GM21723 (cell line): Measurements from ENCODE around the gene SPDYE17.
"Not testable (repeated sequence)": the region's sequence is repeated elsewhere in the genome, so short reads cannot be mapped to it uniquely, and the experiment has no call there.

Experiments
- ATAC-seq: cut with Tn5 transposase; IDR thresholded peaks from one replicate; pipeline ENCODE4 v1.9.1; 2021; ENCODE audit warnings: mild to moderate bottlenecking, moderate library complexity; ENCODE audit not compliant: unreplicated experiment

The SPDYE17 gene

DNA sequence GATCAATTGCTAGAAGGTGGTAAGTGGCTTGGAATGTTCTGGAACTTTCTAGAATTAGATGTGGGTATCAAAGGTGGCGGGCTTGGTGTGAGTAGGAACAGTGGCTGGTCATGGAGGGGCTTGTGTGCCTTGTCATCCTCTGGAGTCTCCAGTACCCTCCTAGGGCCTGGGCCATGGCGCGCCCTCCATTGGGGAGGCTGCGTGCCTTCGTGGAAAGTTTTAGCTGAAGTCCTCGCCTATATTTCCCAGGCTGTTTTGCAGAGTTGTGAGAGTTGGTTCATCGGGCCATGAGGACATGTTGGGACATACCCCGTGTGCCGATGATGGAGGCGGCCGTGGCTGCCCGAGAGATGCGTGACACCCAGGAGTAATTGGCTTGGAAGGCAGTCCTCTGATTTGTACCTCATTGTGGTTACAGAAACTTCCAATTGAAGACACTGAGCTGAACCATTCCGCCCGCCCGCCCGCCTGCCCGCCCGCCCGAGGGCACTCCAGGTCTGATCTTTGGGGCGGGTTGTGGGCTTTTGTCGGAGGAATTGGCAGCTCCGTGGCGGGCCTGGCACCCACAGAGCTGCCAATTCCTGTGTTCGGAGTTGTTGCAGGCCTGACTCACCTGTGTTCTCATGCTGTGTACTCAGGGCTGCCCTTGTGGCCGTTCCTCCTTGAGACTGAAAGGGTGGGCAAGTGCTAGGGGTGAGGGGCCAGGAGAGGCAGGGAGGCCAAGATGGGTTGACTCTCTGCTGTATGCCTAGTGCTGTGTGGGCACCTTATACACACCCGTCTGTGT, 57.2 kb downstream of the SPDYE17 start:
- ATAC-seq: not testable (repeated sequence)

DNA sequence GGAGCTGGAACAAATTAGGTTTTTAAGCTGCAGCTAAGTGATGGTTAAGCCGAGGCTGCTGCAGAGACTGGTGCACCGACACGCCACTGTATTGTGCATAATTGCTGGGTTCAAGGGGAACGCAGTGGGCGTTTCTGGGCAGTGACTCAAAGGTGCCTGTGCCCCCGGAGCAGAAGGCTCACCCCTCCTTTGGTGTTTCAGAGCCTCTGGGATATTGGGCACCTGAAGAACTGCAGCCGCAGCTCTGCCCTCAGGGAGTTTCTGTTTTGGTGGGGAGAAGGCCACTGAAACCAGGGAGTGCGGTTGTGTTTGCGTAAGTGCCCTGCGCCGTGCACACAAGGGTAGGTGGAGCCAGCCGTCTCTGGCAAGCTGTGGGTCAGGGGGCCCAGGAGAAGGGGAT, 57.8 kb downstream of the SPDYE17 start:
- ATAC-seq: not testable (repeated sequence)

- ATAC-seq: not testable (repeated sequence)
Measured at GRCh38 chr7:76972391-76972790, 59.8 kb downstream of the SPDYE17 start.
